SH-SY5Y (cell line): Measurements from ENCODE around the gene ZFP36L1.

ENCODE experiments used
- GATA2 ChIP-seq: IDR thresholded peaks from 2 replicates; pipeline ENCODE4 v1.6.1; 2011; ENCODE audit warnings: mild to moderate bottlenecking, low read depth, low read length
- GATA3 ChIP-seq: IDR thresholded peaks from 2 replicates; pipeline ENCODE4 v1.6.1; 2011; ENCODE audit warnings: low read depth, mild to moderate bottlenecking, low read length, moderate library complexity

DNA sequence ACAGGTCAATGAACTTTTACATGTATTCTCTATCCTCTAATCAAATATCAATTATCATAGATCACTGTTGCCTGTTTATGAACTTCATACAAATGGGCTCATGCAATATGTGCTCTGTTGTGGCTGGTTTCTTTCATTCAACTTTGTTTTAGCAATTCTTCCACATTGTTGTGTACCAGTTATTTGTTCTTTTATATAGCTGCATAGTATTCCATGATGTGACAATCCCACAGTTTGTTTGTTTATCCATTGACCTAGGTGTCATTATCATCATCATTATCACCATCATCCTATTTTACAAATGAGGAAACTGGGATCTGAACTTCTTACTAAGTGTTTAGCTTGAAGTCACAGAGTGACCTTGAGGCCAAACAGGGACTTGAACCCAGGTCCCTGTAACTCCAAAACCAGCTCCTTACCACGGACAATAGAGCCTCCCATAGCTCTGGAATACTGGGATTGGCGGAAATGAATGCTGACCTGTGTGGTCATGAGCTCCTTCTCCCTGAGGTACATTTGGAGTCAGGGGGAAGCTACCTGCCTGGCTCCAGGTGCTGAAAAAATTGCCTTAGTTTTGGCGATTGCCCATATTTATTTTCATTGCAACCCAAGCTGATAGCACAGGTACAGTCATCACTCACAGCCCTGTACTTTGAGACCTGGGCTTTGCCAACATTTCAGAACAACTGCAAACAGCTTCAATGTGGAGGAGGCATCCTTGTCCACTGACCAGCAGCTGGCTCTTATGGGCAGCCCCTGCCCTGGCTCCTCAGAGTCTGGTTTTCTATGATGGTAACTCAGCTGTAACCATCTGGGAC, 9.2 kb downstream of the ZFP36L1 start:
- TF ChIP-seq GATA2 (no peak), GATA3 (no peak)
